Measurements from ENCODE around the gene RERE.

Gene RERE

GRCh38 chr1:8343044-8343443 is 474.4 kb downstream of the RERE start:
- intact Hi-C loops (cut with DNase I), result loop anchor here (10.0 kb wide), 1 partner anchor 328 kb away; no protein-coding TSS in a partner anchor
- DNase-seq, result peak in 3 of 10 donors; percentile 45 to 63 (median 50)

DNA sequence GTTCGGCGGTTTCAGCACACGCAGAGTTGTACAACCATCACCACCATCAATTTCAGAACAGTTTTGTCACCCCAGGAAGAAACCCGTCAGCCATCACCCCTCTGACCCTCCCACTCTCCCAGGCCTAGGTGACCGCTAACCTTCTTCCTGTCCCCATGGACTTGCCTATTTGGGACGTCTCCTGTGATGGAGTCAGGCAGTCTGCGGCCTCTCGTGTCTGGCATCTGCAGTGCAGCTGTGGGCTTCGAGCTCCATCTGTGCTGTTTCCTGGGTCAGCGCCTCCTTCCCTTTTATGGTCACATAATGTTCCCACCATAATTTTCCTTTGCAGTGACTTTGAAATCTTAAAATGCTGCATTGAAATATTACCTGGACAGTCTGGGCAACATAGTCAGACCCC is 475.1 kb downstream of the RERE start:
- DNase-seq, result peak in 2 of 10 donors; percentile 9 to 22
- intact Hi-C loops (cut with DNase I), result loop anchor here (10.0 kb wide), 1 partner anchor 328 kb away; no protein-coding TSS in a partner anchor

- intact Hi-C loops (cut with DNase I), result loop anchor here (10.0 kb wide), 1 partner anchor 326 kb away; no protein-coding TSS in a partner anchor
- no peak for DNase-seq
Observed at GRCh38 chr1:8340448-8340847, 477.0 kb downstream of the RERE start.

- peak in 2 of 10 donors; percentile 68 to 74 for DNase-seq
- intact Hi-C loops (cut with DNase I), result no loop called here
Observed at GRCh38 chr1:8339203-8339600, 478.2 kb downstream of the RERE start.

GRCh38 chr1:8338526-8339202 is 478.8 kb downstream of the RERE start:
- intact Hi-C loops (cut with DNase I), result no loop called here
- DNase-seq, result peak in 2 of 10 donors; percentile 51 to 77

GRCh38 chr1:8337776-8338525 is 479.5 kb downstream of the RERE start:
- intact Hi-C loops (cut with DNase I), result no loop called here
- peak in 2 of 10 donors; percentile 71 to 74 for DNase-seq

GRCh38 chr1:8335246-8335645 is 482.2 kb downstream of the RERE start:
- peak in 3 of 10 donors; percentile 52 to 75 (median 66) for DNase-seq
- intact Hi-C loops (cut with DNase I), result no loop called here

DNA sequence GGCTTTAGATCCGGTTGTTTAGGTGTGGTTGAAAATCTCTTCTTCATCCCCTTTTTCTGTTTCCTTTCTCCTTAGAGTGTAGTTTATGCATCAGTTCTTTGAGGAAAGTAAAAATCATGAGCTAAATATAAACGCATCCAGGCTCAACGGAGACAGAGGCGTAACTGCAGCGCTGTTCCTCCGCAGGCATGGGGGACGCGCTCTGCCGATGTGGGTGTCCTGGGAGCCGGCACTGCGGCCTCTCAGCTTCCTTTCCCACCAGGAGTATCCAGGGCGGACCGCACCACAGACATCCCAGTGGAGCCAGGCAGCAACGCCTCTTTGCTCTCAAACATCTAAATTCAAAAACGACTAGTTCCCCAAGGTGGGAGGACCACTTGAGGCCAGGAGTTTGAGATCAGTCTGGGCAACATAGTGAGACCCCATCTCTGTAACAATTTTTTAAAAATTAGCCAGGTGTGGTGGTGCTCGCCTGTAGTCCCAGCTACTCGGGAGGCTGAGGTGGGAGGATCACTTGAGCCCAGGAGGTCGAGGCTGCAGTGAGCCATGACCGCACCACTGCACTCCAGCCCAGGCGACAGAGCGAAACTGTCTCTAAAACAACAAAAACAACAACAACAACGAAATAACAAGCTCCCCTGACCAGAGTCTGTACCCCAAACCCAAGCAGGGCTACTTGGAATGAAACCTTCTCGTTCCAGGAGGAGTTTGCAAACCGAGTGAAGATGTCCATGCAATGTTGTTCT is 483.2 kb downstream of the RERE start:
- DNase-seq, result peak in 3 of 10 donors; percentile 67 to 84 (median 84)
- intact Hi-C loops (cut with DNase I), result no loop called here

DNA sequence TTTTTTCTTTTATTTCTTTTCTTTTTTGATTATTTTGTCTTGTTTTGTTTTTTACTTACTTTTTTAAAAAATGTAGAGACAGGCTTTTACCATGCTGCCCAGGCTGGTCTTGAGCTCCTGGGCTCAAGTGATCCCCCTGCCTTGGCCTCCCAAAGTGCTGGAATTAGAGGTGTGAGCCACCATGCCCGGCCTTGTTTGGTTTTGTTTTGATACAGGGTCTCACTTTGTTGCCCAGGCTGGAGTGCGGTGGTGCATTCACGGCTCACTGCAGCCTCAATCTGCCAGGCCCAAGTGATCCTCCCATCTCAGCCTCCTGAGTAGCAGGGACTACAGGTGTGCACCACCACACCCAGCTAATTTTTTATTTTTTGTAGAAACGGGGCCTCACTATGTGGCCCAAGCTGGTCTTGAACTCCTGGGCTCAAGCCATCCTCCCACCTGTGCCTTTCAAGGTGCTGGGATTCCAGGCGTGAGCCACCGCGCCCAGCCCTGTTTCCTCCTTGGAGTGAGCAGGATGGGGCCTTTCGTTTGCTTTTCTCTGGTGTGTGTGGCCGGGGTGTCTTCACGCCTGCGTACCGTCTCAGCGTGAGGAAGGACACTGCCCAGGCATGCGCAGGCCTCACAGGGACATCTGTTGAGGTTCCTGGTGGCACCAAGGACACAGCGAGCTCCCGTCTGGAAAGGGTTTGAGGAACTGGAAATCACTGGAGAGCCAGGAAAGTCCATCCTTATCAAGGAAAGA is 484.0 kb downstream of the RERE start:
- intact Hi-C loops (cut with DNase I), result no loop called here
- DNase-seq, result peak in 3 of 10 donors; percentile 52 to 76 (median 65)

DNA sequence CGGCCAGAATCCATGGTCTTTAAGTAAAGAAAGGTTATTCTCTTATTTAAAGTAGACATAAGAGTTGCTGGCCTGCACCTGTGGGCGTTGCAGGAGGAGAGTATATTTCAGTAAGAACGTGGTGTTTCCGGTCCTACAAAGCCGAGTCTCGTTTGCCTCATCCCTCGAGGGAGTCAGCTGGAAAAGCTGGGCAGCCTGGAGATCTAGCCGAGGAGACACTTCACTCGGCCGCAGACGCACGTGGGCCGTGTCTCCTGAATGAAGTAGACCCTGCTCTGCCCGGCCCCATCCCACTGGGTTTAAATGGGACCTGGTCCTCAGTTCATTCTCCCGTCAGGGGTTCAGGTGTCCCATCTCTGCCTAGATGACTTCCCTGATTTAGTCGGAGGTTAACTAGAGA is 484.6 kb downstream of the RERE start:
- DNase-seq, result peak in 3 of 10 donors; percentile 71 to 85 (median 75)
- intact Hi-C loops (cut with DNase I), result no loop called here

GRCh38 chr1:8330271-8331125 is 486.9 kb downstream of the RERE start:
- DNase-seq, result peak in 3 of 10 donors; percentile 71 to 79 (median 73)
- intact Hi-C loops (cut with DNase I), result no loop called here

GRCh38 chr1:8329858-8330257 is 487.6 kb downstream of the RERE start:
- intact Hi-C loops (cut with DNase I), result no loop called here
- DNase-seq, result peak in 3 of 10 donors; percentile 51 to 66 (median 52)

DNA sequence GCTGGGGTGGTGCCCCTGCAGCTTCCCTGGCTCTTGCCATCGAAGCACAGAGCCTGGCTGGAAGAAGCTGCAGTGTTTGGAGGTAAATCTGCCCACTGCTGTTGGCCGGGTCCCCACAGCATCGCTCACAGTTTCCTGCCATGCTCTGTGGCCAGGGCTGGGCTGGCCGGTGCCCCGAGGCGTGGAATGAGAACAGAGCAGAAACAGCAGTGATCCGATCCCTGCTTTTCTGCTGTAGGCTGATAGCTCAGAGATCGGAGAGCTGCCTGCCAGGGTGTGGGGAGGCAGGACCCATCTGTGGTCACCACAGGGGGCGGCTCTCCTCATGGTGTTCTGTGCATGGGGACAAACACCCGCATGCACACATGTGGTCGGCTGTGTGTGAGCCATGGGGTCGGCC is 488.0 kb downstream of the RERE start:
- intact Hi-C loops (cut with DNase I), result no loop called here

DNA sequence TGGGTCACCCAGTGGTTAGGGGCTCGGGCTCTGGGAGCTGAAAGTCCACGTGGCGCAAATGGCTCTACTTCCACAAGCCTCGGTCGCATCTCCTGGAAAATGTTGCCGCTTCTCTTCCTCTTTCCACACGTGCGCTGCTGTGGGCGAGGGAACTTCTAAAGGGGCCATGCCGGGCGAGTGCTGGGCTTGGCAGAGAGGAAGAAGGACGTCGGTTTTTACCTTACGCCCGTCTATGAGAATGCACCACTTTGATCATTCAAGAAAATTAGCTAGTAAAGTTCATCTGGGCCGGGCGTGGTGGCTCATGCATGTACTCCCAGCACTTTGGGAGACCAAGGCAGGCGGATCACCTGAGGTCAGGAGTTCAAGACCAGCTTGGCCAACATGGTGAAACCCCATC is 489.2 kb downstream of the RERE start:
- intact Hi-C loops (cut with DNase I), result no loop called here

More for the DNA sequence above, 488.0 kb downstream of the RERE start:
- DNase-seq, result peak in 2 of 10 donors; percentile 62 to 63

GRCh38 chr1:8326265-8326664 is 491.2 kb downstream of the RERE start:
- intact Hi-C loops (cut with DNase I), result no loop called here
- peak in 2 of 10 donors; percentile 7 to 15 for DNase-seq

More for the DNA sequence above, 489.2 kb downstream of the RERE start:
- peak in 2 of 10 donors; percentile 53 to 54 for DNase-seq

- intact Hi-C loops (cut with DNase I), result no loop called here
- peak in 2 of 10 donors; percentile 50 to 55 for DNase-seq
Observed at GRCh38 chr1:8325771-8326170, 491.7 kb downstream of the RERE start.

DNA sequence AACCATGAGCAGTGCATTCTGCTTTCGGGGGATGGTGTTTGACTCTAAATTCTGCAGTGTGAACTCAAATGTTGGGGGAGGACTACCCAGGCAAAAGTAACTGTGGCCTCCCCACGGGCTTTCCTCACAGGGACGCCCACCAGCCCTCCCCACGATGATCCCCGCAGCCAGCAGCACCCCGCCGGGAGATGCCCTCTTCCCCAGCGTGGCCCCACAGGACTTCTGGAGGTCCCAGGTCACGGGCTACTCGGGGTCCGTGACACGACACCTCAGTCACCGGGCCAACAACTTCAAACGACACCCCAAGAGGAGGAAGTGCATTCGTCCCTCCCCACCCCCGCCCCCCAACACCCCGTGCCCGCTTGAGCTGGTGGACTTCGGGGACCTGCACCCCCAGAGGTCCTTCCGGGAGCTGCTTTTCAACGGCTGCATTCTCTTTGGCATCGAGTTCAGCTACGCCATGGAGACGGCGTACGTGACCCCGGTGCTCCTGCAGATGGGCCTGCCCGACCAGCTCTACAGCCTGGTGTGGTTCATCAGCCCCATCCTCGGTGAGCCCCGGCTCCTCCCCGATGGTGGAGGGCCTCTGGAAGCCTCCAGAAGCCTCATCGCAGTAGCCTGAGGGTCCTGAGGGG is 493.1 kb downstream of the RERE start:
- peak in 1 of 10 donors; percentile 77 for DNase-seq
- intact Hi-C loops (cut with DNase I), result no loop called here

GRCh38 chr1:8323706-8324105 is 493.7 kb downstream of the RERE start:
- intact Hi-C loops (cut with DNase I), result no loop called here
- DNase-seq, result peak in 1 of 10 donors; percentile 31

GRCh38 chr1:8321612-8322011 is 495.8 kb downstream of the RERE start:
- DNase-seq, result no peak
- intact Hi-C loops (cut with DNase I), result no loop called here

All from posterior cingulate gyrus (tissue), 11 donors.